SK-N-SH (cell line): ENCODE data around the gene GDPD1.

Experiments
- CTCF ChIP-seq: fragments of 200-600 bp; sonication (generic); IDR thresholded peaks from 2 replicates; pipeline ENCODE4 v1.6.1; 2017; ENCODE audit warnings: antibody characterized with exemption, mild to moderate bottlenecking, moderate library complexity
- EZH2phosphoT487 ChIP-seq: fragments of 200-600 bp; sonication (generic); IDR thresholded peaks from 2 replicates; pipeline ENCODE4 v1.6.1; 2017; ENCODE audit warnings: low read depth, mixed run types, mild to moderate bottlenecking, antibody characterized with exemption, moderate library complexity, borderline replicate concordance
- FOXM1 ChIP-seq: IDR thresholded peaks from 2 replicates; pipeline ENCODE4 v1.4.0; 2012; ENCODE audit warnings: low read depth, mild to moderate bottlenecking
- GABPA ChIP-seq: IDR thresholded peaks from 2 replicates; pipeline ENCODE4 v1.4.0; 2012; ENCODE audit warnings: low read depth, mild to moderate bottlenecking
- JUND ChIP-seq: IDR thresholded peaks from 2 replicates; pipeline ENCODE4 v1.4.0; 2012
- MEF2A ChIP-seq: IDR thresholded peaks from 2 replicates; pipeline ENCODE4 v1.4.0; 2012; ENCODE audit warnings: low read depth, borderline replicate concordance
- POLR2AphosphoS5 ChIP-seq: IDR thresholded peaks from 2 replicates; pipeline ENCODE4 v1.6.1; 2012; ENCODE audit warnings: low read depth, low read length
- RAD21 ChIP-seq: IDR thresholded peaks from 2 replicates; pipeline ENCODE4 v1.6.1; 2012; ENCODE audit warnings: mild to moderate bottlenecking, low read length
- TAF1 ChIP-seq: IDR thresholded peaks from 2 replicates; pipeline ENCODE4 v1.6.1; 2012; ENCODE audit warnings: low read depth, mild to moderate bottlenecking, low read length, moderate library complexity, borderline replicate concordance
- TEAD4 ChIP-seq: IDR thresholded peaks from 2 replicates; pipeline ENCODE4 v1.4.0; 2012; ENCODE audit warnings: mild to moderate bottlenecking, borderline replicate concordance; ENCODE audit not compliant: insufficient read depth

GRCh38 chr17:59172436-59173004 is 47.8 kb upstream of the GDPD1 start:
- TF ChIP-seq CTCF: no peak
- TF ChIP-seq TEAD4: no peak
- no peak for TF ChIP-seq POLR2AphosphoS5
- TF ChIP-seq GABPA: no peak
- TF ChIP-seq FOXM1: no peak
- TF ChIP-seq TAF1: no peak
- TF ChIP-seq MEF2A: no peak
- no peak for TF ChIP-seq EZH2phosphoT487
- no peak for TF ChIP-seq RAD21
- no peak for TF ChIP-seq JUND
